GM10266 (cell line): Measurements from ENCODE around the gene OR1M1.
"Not testable (repeated sequence)": the region's sequence is repeated elsewhere in the genome, so short reads cannot be mapped to it uniquely, and the experiment has no call there.

Experiments
- DNase-seq: peaks from one replicate; pipeline ENCODE4 v3.0.0; 2012; ENCODE audit errors: extremely low spot score
- TF ChIP-seq, protein P1 (sequence below): IDR thresholded peaks from 2 replicates; pipeline ENCODE4 v1.5.1; 2012; ENCODE audit warnings: mild to moderate bottlenecking, low read depth; ENCODE audit not compliant: control insufficient read depth, insufficient read depth; ENCODE audit errors: missing control alignments

Gene OR1M1

GRCh38 chr19:9060564-9061340, 26.1 kb upstream of the OR1M1 start:
- DNase-seq: no peak
- TF ChIP-seq, protein P1, sequence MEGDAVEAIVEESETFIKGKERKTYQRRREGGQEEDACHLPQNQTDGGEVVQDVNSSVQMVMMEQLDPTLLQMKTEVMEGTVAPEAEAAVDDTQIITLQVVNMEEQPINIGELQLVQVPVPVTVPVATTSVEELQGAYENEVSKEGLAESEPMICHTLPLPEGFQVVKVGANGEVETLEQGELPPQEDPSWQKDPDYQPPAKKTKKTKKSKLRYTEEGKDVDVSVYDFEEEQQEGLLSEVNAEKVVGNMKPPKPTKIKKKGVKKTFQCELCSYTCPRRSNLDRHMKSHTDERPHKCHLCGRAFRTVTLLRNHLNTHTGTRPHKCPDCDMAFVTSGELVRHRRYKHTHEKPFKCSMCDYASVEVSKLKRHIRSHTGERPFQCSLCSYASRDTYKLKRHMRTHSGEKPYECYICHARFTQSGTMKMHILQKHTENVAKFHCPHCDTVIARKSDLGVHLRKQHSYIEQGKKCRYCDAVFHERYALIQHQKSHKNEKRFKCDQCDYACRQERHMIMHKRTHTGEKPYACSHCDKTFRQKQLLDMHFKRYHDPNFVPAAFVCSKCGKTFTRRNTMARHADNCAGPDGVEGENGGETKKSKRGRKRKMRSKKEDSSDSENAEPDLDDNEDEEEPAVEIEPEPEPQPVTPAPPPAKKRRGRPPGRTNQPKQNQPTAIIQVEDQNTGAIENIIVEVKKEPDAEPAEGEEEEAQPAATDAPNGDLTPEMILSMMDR: no peak

DNA sequence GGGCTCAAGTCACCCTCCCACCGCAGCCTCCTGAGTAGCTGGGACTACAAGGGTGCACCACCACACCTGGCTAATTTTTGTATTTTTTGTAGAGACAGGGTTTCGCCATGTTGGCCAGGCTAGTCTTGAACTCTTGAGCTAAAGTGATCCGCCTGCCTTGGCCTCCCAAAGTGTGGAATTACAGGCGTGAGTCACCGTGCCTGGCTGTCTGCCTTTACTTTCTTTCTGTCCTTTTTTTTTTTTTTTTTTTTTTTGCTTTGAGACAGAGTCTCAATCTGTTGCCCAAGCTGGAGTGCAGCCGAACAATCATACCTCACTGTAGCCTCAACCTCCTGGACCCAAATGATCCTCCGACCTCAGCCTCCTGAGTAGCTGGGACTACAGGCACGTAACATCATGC, 25.0 kb upstream of the OR1M1 start:
- no peak for DNase-seq

DNA sequence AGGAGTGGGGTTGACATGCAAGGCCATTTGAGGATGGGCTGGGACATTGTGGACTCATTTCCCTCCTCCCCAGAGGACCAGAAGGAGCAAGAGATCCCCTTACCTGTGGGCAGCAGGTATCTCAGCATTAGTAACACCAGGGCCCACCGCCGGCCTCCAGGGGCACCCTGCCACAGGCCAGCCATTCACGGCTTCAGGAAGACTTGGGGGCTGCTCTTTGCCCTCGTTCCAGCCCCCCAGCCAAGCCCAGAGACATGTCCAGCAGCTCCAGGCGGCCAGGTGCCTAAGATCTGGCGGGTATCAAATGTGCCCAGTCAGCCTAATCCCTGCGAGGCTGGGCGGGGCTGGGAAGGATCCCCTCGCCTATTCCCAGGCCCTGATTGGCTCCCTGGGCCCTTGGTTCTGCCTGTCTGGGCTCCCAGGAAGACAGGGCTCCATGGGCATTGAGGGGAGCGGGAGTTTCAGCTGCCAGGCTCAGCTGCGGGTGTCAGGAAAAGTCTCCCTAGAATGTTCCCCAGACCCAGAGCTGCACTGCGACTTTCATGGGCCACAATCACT, 21.3 kb upstream of the OR1M1 start:
- no peak for DNase-seq
- TF ChIP-seq, protein P1: no peak

More for the DNA sequence above, 25.0 kb upstream of the OR1M1 start:
- TF ChIP-seq, protein P1: no peak

- no peak for DNase-seq
- TF ChIP-seq, protein P1: no peak
These were observed 16.8 kb upstream of the OR1M1 start for GRCh38 chr19:9070066-9070465.

DNA sequence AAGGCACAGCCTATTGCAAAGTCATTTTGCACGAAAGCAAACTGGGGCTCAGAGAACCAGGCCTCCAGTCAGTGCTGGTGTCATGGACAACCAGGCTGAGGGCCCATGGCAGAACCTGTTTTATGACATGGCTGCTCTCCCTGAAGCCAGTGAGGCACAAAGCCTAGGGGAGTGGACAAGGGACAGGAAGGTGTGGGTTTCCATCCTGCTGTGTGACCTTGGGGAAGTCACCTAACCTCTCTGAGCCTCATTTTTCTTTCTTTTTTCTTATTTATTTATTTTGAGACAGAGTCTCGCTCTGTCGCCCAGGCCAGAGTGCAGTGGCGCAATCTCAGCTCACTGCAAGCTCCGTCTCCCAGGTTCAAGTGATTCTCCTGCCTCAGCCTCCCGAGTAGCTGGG, 15.1 kb upstream of the OR1M1 start:
- DNase-seq: not testable (repeated sequence)

- TF ChIP-seq, protein P1: no peak
- DNase-seq: no peak
These were observed 13.1 kb upstream of the OR1M1 start for GRCh38 chr19:9073806-9074205.

DNA sequence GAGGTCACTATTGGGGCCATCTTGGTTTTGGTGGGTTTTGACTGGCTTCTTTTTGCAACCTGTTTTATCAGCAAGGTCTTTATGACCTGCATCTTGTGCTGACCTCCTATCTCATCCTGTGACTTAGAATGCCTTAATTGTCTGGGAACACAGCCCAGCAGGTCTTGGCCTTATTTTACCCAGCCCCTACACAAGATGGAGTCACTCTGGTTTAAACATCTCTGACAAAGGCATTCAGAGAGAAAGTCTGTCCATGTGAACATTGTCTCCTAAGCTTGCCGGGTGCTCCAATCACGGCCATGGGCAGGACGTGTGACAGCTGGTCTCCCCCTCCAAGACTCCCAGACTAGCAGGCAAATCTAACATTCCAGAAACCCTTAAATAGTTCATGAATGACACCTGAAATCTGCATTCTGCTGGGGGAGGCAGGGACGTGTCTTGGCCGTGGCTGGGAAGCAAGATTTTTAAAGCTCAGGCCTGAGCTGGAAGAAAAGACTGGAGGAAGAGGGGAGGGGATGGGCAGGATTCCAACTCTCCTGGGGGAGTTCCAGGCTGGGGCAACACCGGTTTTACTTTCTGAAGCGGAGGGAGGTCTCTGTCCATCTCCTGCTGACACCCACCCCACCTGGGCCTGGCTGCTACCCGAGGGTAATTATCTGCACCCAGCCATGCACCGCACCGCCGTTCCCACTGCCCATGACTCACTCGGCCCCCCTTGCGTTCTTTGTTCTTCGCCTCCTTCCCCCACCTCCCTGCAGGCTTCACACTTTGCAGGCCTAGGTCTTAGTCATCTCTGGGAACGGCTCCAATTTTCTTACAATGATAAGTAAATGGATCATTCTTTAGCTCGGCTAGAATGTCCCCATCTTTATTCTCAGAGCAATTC, 11.6 kb upstream of the OR1M1 start:
- DNase-seq: no peak
- TF ChIP-seq, protein P1: no peak
